Fibroblast of gingiva (primary cell): ENCODE results near the gene RAB1A.

Experiments used
- DNase-seq: peaks from one replicate; pipeline ENCODE4 v3.0.0-alpha.2; 2011; ENCODE audit warnings: low read depth

RAB1A gene

DNA sequence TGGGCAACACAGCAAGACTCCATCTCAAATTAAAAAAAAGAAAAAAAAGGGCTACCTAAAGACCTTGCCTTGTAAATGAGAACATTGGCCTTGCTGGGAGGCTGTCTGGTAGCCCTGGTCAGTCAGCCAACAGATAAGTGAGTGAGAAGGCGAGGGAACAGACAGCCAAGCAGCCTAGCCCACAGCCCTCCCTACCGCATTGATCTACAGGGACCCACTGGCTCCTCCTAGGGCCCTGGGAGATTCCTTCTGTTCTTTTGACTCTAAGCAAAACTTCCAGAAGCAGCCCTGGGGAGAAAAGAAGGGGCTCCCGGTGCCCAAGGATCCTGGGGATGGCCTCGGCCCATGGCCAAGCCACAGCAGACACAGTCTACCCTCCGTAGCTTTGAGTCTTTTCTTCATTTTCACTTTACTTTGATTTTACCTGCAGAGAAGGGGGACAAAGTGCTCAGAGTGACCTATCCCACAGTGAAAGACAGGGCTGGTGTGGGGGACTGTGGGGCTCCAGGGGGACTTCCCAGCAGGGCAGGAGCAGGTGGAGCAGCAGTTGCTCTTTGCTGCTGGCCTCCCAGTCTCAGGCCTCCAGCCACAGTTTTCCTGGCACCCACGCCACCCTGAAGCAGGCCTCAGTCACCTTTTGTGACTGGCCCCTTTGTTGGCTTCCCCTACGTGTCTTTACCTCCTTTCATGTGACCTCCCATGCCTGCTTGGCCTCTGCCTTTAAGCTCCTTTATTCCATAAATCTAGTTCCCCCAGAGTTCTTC is 68.6 kb downstream of the RAB1A start:
- DNase-seq: no peak

DNA sequence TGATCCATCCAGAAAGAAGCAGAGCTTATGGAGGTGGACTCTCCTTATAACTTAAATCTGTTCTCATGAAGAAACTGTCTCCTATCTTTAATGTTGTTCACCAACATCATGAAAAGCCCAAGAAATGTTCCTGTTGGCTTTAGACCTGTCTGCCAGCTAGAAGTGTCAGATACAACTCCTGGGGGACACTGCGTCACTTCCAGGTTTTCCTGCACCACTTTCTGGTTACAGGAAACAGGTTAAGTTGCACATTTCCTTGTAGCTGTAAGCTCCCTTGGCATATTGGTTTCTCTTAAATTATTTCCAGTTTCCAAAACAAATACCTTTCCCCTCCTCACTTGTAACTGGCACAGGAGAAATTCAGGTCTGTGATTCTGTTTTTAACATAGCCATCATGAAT is 70.8 kb downstream of the RAB1A start:
- no peak for DNase-seq

DNA sequence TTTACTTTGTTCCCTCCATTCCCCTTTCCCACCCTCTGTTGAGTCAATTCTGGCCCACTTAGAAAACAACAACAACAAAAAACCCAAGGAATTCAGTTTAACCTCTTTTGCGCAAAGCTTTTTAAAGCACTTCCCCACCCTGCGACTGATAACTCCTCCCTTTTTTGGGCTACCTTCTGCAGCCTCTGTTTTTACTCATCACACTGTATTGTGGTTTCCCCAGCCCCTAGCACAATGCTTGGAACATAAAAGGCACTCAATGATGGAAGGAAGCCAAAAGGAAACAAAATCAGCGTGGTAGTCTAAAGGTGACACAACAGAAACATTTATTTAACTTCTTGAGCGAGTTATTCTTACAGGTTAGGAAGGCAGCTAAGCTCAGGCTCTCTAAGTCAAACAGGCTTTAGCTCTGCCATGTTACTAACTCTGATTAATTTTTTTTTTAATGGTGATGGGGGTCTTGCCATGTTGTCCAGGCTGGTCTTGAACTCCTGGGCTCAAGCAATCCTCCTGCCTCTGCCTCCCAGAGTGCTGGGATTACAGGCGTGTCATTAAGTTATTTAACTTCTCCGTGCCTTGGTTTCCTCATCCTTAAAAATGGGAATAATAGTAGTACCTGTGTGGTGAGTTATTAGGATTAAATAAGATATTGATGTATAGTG is 72.4 kb downstream of the RAB1A start:
- DNase-seq: peak; percentile 39

DNA sequence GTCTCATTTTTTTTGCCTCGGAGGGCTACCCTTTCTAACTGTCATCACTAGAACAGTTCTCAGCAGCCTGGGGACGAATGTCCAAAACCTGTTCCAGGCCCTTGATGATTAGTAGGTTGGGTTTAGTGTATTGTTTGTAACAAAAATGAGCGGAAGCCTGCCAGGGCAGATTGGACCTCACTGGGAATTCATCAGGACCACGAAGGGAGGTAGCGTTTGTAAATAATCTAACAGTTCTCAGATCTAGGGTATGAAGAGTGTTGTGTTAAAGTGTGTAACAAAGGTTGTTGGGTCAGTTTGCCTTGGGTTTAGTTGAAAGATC is 72.9 kb downstream of the RAB1A start:
- DNase-seq: no peak

DNA sequence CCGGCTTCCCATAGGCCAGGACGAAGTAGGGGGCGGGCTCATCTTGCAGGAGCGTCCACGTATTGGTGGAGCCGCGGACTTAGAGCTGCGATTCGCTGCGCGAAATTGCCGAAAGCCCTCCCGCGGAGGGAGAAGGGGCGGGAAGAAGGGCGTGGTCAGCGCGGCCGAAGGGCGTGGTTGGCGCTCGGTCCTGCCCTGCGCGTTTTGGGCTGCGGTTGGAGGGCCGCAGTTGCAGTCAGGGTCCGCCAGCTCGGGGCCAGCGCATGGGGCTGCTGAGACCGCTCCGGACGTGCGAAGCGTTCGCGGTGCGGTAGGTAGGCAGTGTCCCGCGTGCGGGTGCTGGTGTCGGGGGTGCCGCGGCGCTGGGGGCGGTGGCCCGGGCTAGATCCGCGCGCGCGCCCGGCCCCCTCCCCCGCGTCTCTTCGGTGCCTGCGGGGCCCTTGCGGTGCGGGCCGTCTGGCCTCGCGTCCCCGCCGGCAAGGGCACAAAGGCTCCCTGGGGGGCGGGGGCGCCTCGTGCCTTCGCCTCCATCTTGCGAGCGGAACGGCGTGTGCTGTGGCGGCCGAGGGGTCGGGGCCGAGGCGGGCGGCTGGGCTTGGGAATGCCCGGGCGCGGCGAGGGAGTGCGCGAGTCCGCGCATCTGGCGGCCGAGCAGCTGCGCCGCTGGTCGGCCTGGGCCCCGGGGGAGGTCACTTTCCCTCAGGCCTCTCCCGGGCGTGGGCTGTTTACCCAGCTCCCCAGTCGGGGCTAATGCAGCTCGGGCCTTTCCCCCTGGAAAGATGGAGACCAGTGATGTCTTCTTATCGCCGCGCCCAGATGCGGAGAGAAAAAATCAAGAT is 73.5 kb downstream of the RAB1A start, which contains the start of gene CEP68:
TSS of gene CEP68 (plus strand) at position 202 of the 839 bp plus-strand sequence. CDS start 13,029 bp downstream, outside the sequence.
- DNase-seq: peak; percentile 97

DNA sequence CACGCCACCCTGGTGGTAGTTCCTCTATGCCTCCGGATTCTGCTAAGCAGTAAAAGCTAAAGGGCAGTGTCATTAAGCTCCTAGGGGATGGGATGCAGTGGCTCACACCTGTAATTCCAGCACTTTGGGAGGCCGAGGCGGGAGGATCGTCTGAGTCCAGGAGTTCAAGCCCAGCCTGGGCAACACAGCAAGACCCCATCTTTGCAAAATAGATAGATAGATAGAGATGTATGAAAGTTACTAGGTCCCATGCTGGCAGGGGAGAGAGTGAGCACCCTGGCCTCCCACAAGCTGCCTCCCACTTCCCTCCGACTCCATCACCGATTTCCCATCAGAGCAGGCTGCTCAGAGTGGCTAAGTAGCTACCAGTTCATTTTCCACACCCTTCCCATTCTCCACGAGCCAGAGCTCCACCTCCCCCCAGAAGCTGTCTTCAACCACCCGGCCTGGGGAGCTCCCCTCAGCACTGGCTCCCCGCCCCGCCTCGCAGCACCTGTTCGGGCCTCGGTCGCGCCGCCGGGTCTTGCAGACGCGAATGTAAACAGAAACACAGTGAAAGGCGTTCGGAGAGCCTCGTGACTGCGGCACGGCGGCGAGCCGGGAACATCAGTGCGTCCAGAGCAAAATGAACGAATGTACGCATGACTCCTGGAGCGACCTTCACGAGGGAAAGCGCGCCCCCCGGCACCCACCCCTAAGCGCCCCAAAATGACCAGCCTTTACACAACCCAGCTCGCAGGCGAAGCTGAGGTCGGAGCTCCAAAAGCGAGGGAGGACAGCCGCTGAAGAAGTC is 74.3 kb downstream of the RAB1A start:
- no peak for DNase-seq

DNA sequence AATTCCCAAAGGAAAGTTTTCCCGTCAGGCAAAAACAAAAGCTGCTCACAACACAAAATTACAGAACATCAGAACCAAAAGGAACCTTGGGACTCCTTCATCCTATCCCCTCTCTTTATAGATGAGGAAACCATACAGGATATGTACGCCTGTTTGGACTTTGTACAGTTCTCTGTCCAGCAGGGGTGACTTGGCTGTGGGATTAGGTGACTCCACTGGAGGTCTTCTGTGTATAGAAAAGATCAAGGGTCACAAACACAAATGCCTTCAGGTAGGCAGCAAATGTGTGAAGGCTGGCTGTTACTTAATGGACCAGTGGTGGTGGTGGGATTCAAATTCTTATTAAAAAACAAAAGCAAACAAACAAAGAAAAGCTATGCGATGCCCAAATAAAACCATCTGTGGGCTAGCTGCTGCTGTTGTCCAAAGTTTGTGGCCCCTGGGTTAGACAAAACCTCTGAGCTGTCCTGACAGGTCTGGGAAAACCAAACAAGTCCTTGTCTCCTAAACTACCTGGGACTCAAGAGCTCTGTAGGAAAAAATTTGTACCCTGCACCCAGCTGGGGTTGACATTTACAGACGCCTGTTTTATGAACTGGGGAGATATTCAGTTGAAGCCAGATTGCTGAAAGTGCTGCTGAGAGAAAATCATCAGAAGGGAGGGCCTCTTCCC is 75.0 kb downstream of the RAB1A start:
- no peak for DNase-seq

DNA sequence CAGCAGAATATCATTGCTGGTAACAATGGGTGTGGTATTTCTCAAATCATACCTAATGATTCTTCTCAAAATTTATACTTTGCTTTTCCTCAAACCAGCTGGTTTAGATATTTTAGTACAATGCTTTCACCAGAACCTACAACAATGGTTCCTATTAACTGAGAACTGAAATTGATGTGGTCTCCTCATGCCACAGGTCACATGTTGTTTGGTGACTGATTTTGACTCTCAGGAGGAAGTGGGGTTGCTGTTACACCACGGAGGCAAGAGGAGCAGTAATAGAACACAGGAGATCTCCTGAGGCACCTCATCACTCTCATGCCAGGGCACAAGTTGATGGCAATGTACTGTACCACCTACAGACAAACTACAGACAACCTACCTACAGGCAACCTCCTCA is 76.7 kb downstream of the RAB1A start:
- no peak for DNase-seq

DNA sequence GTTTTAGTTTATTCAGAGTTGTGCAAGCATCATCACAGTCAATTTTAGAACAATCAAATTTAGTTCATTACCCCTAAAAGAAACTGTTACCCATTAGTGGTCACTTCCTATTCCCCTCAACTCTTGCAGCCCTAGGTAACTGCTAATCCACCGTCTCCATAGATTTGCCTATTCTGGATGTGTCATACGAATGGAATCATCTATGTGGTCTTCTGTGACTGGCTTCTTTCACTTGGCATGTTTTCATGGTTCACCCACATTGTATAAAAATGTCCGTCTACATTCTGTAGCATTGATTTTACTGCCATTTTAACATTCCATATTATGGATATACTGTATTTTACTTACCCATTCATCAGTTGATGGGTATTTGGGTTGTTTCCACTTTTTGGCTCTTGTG is 79.0 kb downstream of the RAB1A start:
- DNase-seq: no peak

DNA sequence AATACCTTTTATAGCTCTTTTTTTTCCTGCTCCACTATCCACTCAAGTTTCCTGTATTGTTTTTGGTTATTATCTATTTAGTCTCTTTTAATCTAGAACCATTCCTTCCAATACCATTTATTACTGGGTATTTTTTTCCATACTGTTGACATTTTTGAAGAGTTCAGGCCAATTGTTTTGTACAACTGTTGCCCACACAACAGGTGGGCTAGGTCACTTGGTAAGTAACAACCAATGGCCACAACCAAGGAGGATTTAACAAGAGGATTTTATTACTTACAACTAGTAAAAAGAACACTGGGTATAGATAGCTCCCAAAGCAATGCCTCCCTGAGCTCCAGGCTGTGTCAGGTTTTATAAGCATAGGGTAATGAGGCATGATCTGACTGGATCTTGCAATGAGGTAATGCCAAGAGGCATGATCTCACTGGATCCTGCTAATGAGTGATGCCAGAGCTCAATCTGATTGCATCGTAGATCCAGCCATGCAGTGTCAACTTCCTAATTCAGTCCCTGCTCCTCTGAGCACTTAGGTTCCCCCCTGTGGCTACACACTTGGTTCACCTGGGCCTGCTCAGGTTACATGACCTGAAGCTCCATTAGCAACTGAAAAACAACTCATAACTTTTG is 80.8 kb downstream of the RAB1A start:
- no peak for DNase-seq

DNA sequence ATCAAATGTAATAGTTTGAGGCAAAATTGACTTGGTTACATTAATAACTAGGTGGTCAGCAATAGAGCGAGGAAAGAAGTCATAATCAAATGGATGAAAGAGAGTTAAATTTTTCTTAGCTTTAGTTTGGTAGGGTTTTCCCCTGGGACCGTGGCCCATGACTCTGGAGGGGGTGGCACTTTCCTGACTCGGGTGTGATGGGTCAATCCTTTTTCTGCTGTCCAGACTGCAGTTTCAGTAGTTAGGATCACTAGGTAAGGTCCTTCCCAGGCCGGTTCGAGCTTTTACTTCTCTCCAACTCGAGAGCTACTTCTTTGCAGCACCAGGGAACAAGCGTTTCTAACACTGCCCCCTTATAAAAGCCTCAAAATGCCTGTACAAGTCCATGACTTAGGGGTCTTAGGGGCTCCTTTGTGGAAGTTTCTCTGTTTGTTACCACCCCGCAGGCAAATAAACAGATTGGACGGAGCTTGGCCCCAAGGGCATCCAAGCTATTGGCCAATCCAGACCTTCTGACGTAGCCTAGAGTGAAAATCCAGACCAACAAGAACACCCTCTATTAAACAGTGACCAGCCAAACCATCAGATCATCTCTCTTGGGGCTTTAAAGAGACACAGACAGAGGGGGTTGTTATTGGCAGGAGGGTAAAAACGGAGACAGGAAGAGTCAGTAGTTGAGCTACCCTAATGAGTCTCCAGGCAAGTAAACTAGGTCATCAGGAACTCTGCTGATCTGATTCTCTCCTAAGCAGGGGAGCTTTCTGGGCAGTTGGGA is 83.1 kb downstream of the RAB1A start:
- no peak for DNase-seq

DNA sequence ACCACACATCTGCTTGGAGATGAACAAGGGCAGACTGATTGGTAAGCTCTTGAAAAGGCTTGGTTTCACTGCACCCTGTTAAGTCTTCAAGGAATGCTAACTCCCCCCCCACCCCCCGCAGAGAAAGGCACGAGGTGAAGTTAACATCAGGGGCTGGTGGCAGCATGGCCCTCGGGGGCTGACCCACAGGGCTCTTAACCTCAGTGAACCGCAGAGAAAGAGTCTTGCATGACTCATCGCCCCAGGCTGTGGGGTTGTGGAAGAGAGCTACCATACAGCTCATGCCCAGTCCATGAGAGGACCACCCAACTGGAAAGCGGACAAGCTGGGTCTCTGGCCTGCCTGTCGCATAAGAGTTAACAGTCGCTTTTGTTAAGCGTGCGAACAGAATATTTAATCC is 84.3 kb downstream of the RAB1A start:
- DNase-seq: peak; percentile 31

DNA sequence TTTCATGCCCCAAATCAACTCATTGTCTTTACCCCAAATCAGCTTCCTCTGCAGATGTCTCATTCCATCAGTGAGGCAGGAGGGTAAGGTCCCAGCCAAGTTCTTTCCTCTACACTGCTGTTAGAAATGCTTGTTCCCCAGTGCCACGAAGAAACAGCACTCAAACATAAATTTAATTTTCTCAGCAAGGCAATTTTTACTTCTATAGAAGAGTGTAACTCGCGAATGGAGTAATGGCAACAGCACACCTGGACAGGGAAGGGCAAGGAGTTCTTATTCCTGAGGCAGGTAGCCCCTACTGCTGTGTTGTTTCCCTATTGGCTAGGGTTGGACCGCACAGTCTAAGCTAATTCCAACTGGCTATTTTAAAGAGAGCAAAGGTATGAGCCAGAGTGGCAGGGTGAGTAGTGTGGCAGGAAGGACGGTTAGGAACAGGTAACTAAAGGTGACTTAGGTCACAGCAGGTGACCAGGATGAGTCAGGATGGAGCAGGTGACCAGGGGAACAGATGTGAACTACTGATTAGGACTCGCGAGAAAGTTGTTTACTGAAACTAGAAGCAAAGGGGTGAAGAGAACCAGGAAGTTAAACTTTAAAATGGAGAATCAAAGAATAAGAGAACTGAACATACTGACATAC is 85.7 kb downstream of the RAB1A start:
- no peak for DNase-seq

DNA sequence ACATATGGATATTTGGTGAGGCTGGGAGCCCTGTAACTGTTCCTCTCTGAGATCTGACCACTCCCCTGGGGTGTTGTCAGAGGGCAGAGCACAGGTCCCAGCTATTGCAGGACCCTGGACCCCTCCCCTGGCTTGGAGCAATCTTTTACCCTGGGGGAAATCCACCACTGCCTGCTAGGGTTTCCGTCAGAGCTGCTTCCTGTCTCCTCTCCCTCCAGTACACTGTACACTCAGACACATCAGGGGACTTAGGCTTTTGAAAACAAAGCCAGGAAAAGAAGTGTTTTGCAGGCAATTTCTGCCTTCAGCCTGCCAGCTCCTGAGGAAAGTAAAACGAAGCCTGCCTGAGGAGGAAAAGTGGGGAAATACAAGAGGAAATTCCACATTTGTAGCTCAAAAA is 86.9 kb downstream of the RAB1A start:
- no peak for DNase-seq

DNA sequence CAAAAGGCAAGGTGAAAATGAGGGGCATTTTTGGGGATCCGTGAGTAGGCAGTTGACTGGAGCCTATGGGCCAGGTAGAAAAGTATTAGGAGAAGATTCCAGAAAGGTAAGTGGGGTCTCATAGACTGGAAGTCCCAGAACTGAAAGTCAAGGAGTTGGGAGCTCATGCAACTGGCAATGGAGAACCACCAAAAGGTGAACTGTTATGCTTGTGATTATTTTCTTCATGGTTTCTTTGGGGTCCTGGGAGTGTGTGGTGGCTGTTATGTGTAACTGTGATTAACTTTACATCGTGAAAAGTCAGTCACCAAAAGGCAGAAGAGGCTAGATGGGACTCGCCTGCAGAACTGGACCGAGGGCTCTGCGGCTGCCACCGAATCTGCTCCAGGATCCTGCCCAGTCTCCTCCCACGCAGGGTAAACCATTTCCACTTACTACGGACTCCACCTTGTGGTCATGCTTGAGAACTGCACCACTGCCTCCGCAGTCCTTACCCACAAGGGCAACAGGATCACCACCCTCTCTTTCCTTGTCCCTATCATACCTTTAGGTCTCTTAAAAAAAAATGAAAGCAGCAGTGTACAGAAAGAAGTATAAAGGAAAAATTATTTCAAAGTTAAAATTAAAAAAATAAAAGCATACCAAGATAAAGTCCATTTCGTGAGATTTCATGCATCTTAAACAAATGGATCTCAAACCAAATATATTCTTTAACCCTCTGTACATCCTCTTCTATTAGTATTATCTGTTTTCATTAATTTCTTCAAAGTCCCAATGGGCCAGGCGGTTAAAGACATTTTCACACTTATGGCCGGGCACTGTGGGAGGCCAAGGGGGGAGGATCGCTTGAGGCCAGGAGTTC is 89.3 kb downstream of the RAB1A start:
- DNase-seq: peak; percentile 78

DNA sequence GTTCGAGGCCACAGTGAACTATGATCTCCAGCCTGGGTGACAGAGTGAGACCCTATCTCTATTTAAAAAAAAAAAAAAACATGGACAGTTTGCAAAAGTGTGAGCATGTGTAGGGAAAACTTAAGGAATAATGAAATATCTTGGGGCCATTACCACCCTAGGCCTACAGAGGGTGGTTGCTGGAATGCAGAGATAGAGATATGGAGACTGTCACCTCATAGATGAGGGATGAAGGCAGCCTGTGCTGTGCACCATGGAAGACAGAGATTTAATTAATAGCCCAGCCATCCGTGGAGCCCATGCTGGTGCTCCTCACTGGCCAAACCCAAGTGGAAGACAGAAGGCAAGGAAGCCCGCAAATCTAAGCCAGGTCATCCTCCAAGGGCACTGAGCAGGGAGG is 90.3 kb downstream of the RAB1A start:
- no peak for DNase-seq

DNA sequence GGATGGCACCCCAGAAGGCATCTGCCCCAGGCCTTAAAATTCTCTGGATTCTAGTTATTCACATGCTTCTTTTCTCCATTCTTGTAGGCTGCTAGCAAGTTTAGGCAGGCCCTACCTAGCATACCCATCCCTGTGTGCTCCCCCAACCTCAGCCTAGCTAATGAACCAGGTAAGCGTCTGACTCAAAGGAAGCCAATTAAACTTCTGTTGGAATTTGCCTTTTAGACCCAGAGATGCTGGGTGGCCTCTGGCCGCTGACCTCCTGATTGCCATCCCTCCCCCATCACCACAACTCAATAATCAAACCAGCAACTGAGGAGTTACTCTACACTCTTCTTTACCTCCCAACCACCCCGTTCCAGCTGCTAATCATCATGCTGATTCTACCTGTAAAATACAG is 92.7 kb downstream of the RAB1A start:
- DNase-seq: no peak
